Measurements from ENCODE around the gene PRKG2. TPM values are rescaled to one million over a fixed set of nuclear protein-coding genes. Genes with fewer than 3 reads are reported as not detected.

PRKG2 gene
- total and polyA plus RNA-seq, 10 of the 15 experiments (the other 5 are each of a cell fraction or from before 2014, with no cell fraction given): not detected

GRCh38 chr4:81220271-81220670 is 5.2 kb upstream of the PRKG2 start:
- ChIA-PET SMC1A (ENCODE audit: uncharacterized antibody, unreplicated experiment) (interaction anchor here (0.7 kb wide), 1 partner anchor 895 kb away, joined by 3 read pairs; no protein-coding TSS in a partner anchor), POLR2A (no interaction called here), RAD21 (ENCODE audit: unreplicated experiment) (no interaction called here), CTCF (no interaction called here)
- no peak for FAIRE-seq
- in situ Hi-C loops (cut with MboI) (no loop called here), intact Hi-C loops (cut with micrococcal nuclease; ENCODE audit: unreplicated experiment) (no loop called here)
- no peak for TF ChIP-seq PML (IDR thresholded peaks at IDR 0.05; ENCODE audit: low read length)
- no peak for TF ChIP-seq STAT3 (IDR thresholded peaks at IDR 0.05; ENCODE audit: low read depth, low read length)
- no peak for TF ChIP-seq RB1 (IDR thresholded peaks at IDR 0.05; ENCODE audit: borderline replicate concordance)
- TF ChIP-seq, protein P1, sequence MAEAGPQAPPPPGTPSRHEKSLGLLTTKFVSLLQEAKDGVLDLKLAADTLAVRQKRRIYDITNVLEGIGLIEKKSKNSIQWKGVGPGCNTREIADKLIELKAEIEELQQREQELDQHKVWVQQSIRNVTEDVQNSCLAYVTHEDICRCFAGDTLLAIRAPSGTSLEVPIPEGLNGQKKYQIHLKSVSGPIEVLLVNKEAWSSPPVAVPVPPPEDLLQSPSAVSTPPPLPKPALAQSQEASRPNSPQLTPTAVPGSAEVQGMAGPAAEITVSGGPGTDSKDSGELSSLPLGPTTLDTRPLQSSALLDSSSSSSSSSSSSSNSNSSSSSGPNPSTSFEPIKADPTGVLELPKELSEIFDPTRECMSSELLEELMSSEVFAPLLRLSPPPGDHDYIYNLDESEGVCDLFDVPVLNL (IDR thresholded peaks at IDR 0.05; ENCODE audit: low read depth, low read length): no peak
- Histone ChIP-seq H4K20me1 (ENCODE audit: control insufficient read depth, insufficient read depth) (no peaks in the 10 kb centered on the region), H3K9me3 (replicated peaks; ENCODE audit: control insufficient read depth, insufficient read depth, low read length) (no peaks in the 10 kb centered on the region), H3K79me2 (ENCODE audit: control insufficient read depth, insufficient read depth, low read length) (no peaks in the 10 kb centered on the region), H3K4me1 (ENCODE audit: control insufficient read depth, insufficient read depth, low read length) (no peaks in the 10 kb centered on the region), H3K27me3 (replicated peaks in 1 of 2; ENCODE audit: control insufficient read depth in 2 of 2, insufficient read depth in 2 of 2, low read length in 1 of 2) (peaks cover 2 to 4% of the 10 kb centered on the region in 2 experiments; a peak in 2 of 4 replicates), H3K4me2 (ENCODE audit: control insufficient read depth, insufficient read depth) (no peak overlapping the region), H3K4me3 (no peak overlapping the region), H3K9ac (ENCODE audit: control insufficient read depth, insufficient read depth, low read length) (no peak overlapping the region), H3K36me3 (ENCODE audit: control insufficient read depth in 2 of 2, insufficient read depth in 2 of 2, low read length in 1 of 2) (no peaks in the 10 kb centered on the region), H3K27ac (ENCODE audit: control insufficient read depth, insufficient read depth) (no peak overlapping the region), H2AFZ (ENCODE audit: control insufficient read depth, low read depth, low read length) (no peak overlapping the region)
- WGBS (ENCODE audit: insufficient coverage, insufficient replicate concordance, low lambda C conversion rate, missing lambda C conversion rate): 54% methylated on average over 1 of the region's 1 CpG
- no TSS peak for BruUV-seq (replicated peaks)
- ATAC-seq: no peak
- DNase-seq (ENCODE audit: low read depth, low spot score): no peak

GRCh38 chr4:81218206-81218605 is 3.2 kb upstream of the PRKG2 start:
- no TSS peak for BruUV-seq (replicated peaks)
- DNase-seq (ENCODE audit: low read depth, low spot score) (no peak), FAIRE-seq (no peak), ATAC-seq (no peak)
- no peak overlapping the region for H3K4me2 ChIP-seq (ENCODE audit: control insufficient read depth, insufficient read depth)
- H3K9ac ChIP-seq (ENCODE audit: control insufficient read depth, insufficient read depth, low read length): no peak overlapping the region
- no peak overlapping the region for H3K27ac ChIP-seq (ENCODE audit: control insufficient read depth, insufficient read depth)
- ChIA-PET CTCF (interaction anchor here (1.8 kb wide), 1 partner anchor 149 kb away, joined by 3 read pairs; no protein-coding TSS in a partner anchor), SMC1A (ENCODE audit: uncharacterized antibody, unreplicated experiment) (no interaction called here), POLR2A (no interaction called here), RAD21 (ENCODE audit: unreplicated experiment) (no interaction called here)
- no peak overlapping the region for H3K4me3 ChIP-seq
- 40% methylated on average over 1 of the region's 1 CpG for WGBS (ENCODE audit: insufficient coverage, insufficient replicate concordance, low lambda C conversion rate, missing lambda C conversion rate)
- H4K20me1 ChIP-seq (ENCODE audit: control insufficient read depth, insufficient read depth): no peaks in the 10 kb centered on the region
- no peaks in the 10 kb centered on the region for H3K36me3 ChIP-seq (ENCODE audit: control insufficient read depth in 2 of 2, insufficient read depth in 2 of 2, low read length in 1 of 2)
- no peaks in the 10 kb centered on the region for H3K9me3 ChIP-seq (replicated peaks; ENCODE audit: control insufficient read depth, insufficient read depth, low read length)
- peaks cover 2 to 6% of the 10 kb centered on the region in 2 experiments; a peak in 3 of 4 replicates for H3K27me3 ChIP-seq (replicated peaks in 1 of 2; ENCODE audit: control insufficient read depth in 2 of 2, insufficient read depth in 2 of 2, low read length in 1 of 2)
- no peak overlapping the region for H2AFZ ChIP-seq (ENCODE audit: control insufficient read depth, low read depth, low read length)
- in situ Hi-C loops (cut with MboI) (no loop called here), intact Hi-C loops (cut with micrococcal nuclease; ENCODE audit: unreplicated experiment) (no loop called here)
- no peaks in the 10 kb centered on the region for H3K79me2 ChIP-seq (ENCODE audit: control insufficient read depth, insufficient read depth, low read length)
- TF ChIP-seq RB1 (IDR thresholded peaks at IDR 0.05; ENCODE audit: borderline replicate concordance) (no peak), EZH2 (IDR thresholded peaks at IDR 0.05; ENCODE audit: borderline replicate concordance, control insufficient read depth, low read depth, low read length) (no peak), SP1 (IDR thresholded peaks at IDR 0.05; ENCODE audit: low read depth, low read length) (no peak), POLR2AphosphoS5 (IDR thresholded peaks at IDR 0.05; ENCODE audit: low read length) (no peak), NFXL1 (IDR thresholded peaks at IDR 0.05; ENCODE audit: borderline replicate concordance) (no peak), LARP7 (IDR thresholded peaks at IDR 0.05) (no peak), IKZF2 (IDR thresholded peaks at IDR 0.05) (no peak), PML (IDR thresholded peaks at IDR 0.05; ENCODE audit: low read length) (no peak)
- no peaks in the 10 kb centered on the region for H3K4me1 ChIP-seq (ENCODE audit: control insufficient read depth, insufficient read depth, low read length)
